NCI-H2081 treated with DMSO at 0.1 percent for 48 hours (cell line): ENCODE measurements around the gene BRAT1.
"Not testable (repeated sequence)": the region's sequence is repeated elsewhere in the genome, so short reads cannot be mapped to it uniquely, and the experiment has no call there.

ENCODE experiments used
- DNase-seq: peaks from one replicate; lab custom pipeline; 2025; lab: John Stamatoyannopoulos, UW

BRAT1 gene

GRCh38 chr7:2583798-2584580 is 28.7 kb upstream of the BRAT1 start:
- DNase-seq = no peak

- DNase-seq = no peak
Measured at GRCh38 chr7:2582006-2582735, 26.8 kb upstream of the BRAT1 start.

- no peak for DNase-seq
Measured at GRCh38 chr7:2580636-2581035, 25.3 kb upstream of the BRAT1 start.

- no peak for DNase-seq
Measured at GRCh38 chr7:2577914-2578680, 22.8 kb upstream of the BRAT1 start.

- DNase-seq = no peak
Measured at GRCh38 chr7:2576742-2577491, 21.6 kb upstream of the BRAT1 start.

GRCh38 chr7:2575733-2576340 is 20.5 kb upstream of the BRAT1 start:
- DNase-seq = no peak

GRCh38 chr7:2575046-2575732 is 19.9 kb upstream of the BRAT1 start:
- DNase-seq = no peak

GRCh38 chr7:2573761-2574160 is 18.4 kb upstream of the BRAT1 start:
- no peak for DNase-seq

GRCh38 chr7:2572101-2572842 is 16.9 kb upstream of the BRAT1 start:
- DNase-seq = no peak

- no peak for DNase-seq
Measured at GRCh38 chr7:2571409-2571808, 16.1 kb upstream of the BRAT1 start.

GRCh38 chr7:2570021-2570420 is 14.7 kb upstream of the BRAT1 start:
- DNase-seq = no peak

GRCh38 chr7:2569421-2569820 is 14.1 kb upstream of the BRAT1 start:
- DNase-seq = no peak

GRCh38 chr7:2568521-2569223 is 13.3 kb upstream of the BRAT1 start:
- no peak for DNase-seq

- DNase-seq = no peak
Measured at GRCh38 chr7:2567679-2568278, 12.5 kb upstream of the BRAT1 start.

GRCh38 chr7:2566890-2567678 is 11.8 kb upstream of the BRAT1 start:
- DNase-seq = no peak

- no peak for DNase-seq
Measured at GRCh38 chr7:2566348-2566889, 11.1 kb upstream of the BRAT1 start.

GRCh38 chr7:2564970-2565540 is 9.7 kb upstream of the BRAT1 start:
- no peak for DNase-seq

GRCh38 chr7:2563955-2564354 is 8.6 kb upstream of the BRAT1 start:
- DNase-seq = not testable (repeated sequence)
